Kasumi-1 (cell line): ENCODE data around the gene NT5C3B.
"Not testable (repeated sequence)": the region's sequence is repeated elsewhere in the genome, so short reads cannot be mapped to it uniquely, and the experiment has no call there.

Experiments used
- DNase-seq, 2 experiments: peaks; one replicate each; lab custom pipeline; 2025; lab: John Stamatoyannopoulos, UW

Gene NT5C3B

GRCh38 chr17:41839448-41839847, 3.4 kb upstream of the NT5C3B start:
- DNase-seq = not testable (repeated sequence)

- no peak for DNase-seq
These were observed 1.9 kb upstream of the NT5C3B start, which contains the start of gene KLHL10 for GRCh38 chr17:41837761-41838538. Gene KLHL10, plus strand, starts transcription at chr17:41837825. Its CDS starts 108 bp downstream, at chr17:41837933.

- DNase-seq = no peak
These were observed 641 bp upstream of the NT5C3B start for GRCh38 chr17:41836550-41837196.

- no peak for DNase-seq
These were observed 725 bp downstream of the NT5C3B start for GRCh38 chr17:41835214-41835799.

- not testable (repeated sequence) for DNase-seq
These were observed 6.1 kb downstream of the NT5C3B start for GRCh38 chr17:41829961-41830360.

- DNase-seq = no peak
These were observed 10.7 kb downstream of the NT5C3B start for GRCh38 chr17:41825175-41825845.

GRCh38 chr17:41824086-41824485, 11.9 kb downstream of the NT5C3B start:
- DNase-seq = no peak

- no peak for DNase-seq
These were observed 12.5 kb downstream of the NT5C3B start for GRCh38 chr17:41823580-41823979.

GRCh38 chr17:41823141-41823524, 12.9 kb downstream of the NT5C3B start:
- DNase-seq = no peak

- no peak for DNase-seq
These were observed 13.6 kb downstream of the NT5C3B start for GRCh38 chr17:41822216-41823140.

- DNase-seq = no peak
These were observed 14.3 kb downstream of the NT5C3B start for GRCh38 chr17:41821776-41822175.

- DNase-seq = no peak
These were observed 18.0 kb downstream of the NT5C3B start for GRCh38 chr17:41818024-41818423.

- DNase-seq = no peak
These were observed 19.3 kb downstream of the NT5C3B start for GRCh38 chr17:41816637-41817320.

GRCh38 chr17:41814195-41814594, 21.8 kb downstream of the NT5C3B start:
- DNase-seq = no peak

- DNase-seq = no peak
These were observed 22.3 kb downstream of the NT5C3B start for GRCh38 chr17:41813699-41814124.

- DNase-seq = no peak
These were observed 22.8 kb downstream of the NT5C3B start for GRCh38 chr17:41813152-41813680.

GRCh38 chr17:41812381-41813151, 23.5 kb downstream of the NT5C3B start, which contains the start of gene FKBP10:
Gene FKBP10, plus strand, starts transcription at chr17:41813004. Its CDS starts 31 bp downstream, at chr17:41813035.
- DNase-seq = no peak

GRCh38 chr17:41811549-41812380, 24.3 kb downstream of the NT5C3B start, which contains the start of gene P3H4:
Gene P3H4, minus strand, starts transcription at chr17:41811949. Its CDS starts 34 bp downstream, at chr17:41811915.
- peak; percentile 51 to 69 for DNase-seq
